IMR-90 (cell line): ENCODE results near the gene PAXIP1. TPM values are rescaled to one million over a fixed set of nuclear protein-coding genes. Genes with fewer than 3 reads are reported as not detected.

ENCODE experiments used
- ATAC-seq: fragments of 200-7000 bp; cut with Tn5 transposase; 2 replicates; pipeline ENCODE4 v1.9.1; 2020; ENCODE audit warnings: low read depth, mild to moderate bottlenecking, moderate library complexity
- BruUV-seq: library from RNA; stranded (reverse); fragments of 400-500 nt; replicated peaks from 2 replicates; lab custom pipeline; 2021; lab: Mats Ljungman, UMichigan
- CTCF ChIA-PET: fragments of 300-600 bp; formaldehyde crosslinking; extraction: SDS; loops from one replicate; lab custom pipeline; 2021; ENCODE audit warnings: antibody characterized with exemption; lab: Yijun Ruan, JAX
- POLR2A ChIA-PET: fragments of 300-600 bp; sonication (Branson Sonifier 250); formaldehyde crosslinking; loops from one replicate; lab custom pipeline; 2022; ENCODE audit warnings: antibody characterized with exemption; ENCODE audit not compliant: unreplicated experiment; lab: Charles Lee
- DNase-seq: peaks from one replicate; pipeline ENCODE4 v3.0.0; 2013
- H2AFZ ChIP-seq: replicated peaks from 2 replicates; pipeline ENCODE3; 2013; ENCODE audit warnings: low read length, mild to moderate bottlenecking; ENCODE audit not compliant: poor library complexity
- H2AK5ac ChIP-seq: 2 replicates; pipeline ENCODE4 v1.6.1; 2013; ENCODE audit warnings: low read depth, low read length, inconsistent platforms
- H2AK9ac ChIP-seq: replicated peaks from 2 replicates; pipeline ENCODE3; 2013; ENCODE audit warnings: mild to moderate bottlenecking, low read depth, low read length, moderate library complexity; ENCODE audit not compliant: poor library complexity
- H2BK120ac ChIP-seq: 2 replicates; pipeline ENCODE4 v1.6.1; 2013; ENCODE audit warnings: low read depth, low read length, inconsistent platforms
- H2BK15ac ChIP-seq: 3 replicates; pipeline ENCODE4 v1.6.1; 2013; ENCODE audit warnings: low read depth, low read length, inconsistent platforms
- H2BK20ac ChIP-seq: 2 replicates; pipeline ENCODE4 v1.6.1; 2013; ENCODE audit warnings: low read depth, mild to moderate bottlenecking, inconsistent platforms, low read length, moderate library complexity
- H2BK5ac ChIP-seq: 2 replicates; pipeline ENCODE4 v1.6.1; 2013; ENCODE audit warnings: mild to moderate bottlenecking, low read depth, low read length, inconsistent platforms; ENCODE audit not compliant: poor library complexity, severe bottlenecking
- H3K14ac ChIP-seq: replicated peaks from 2 replicates; pipeline ENCODE4 v1.6.1; 2013; ENCODE audit warnings: low read depth, low read length, inconsistent platforms
- H3K18ac ChIP-seq: 2 replicates; pipeline ENCODE4 v1.6.1; 2013; ENCODE audit warnings: low read depth, low read length, control low read depth
- H3K23ac ChIP-seq: 2 replicates; pipeline ENCODE4 v1.6.1; 2013; ENCODE audit warnings: low read depth, low read length, inconsistent platforms
- H3K27ac ChIP-seq: 2 replicates; pipeline ENCODE4 v1.5.1; 2013; ENCODE audit warnings: mild to moderate bottlenecking, control low read depth, low read length; ENCODE audit not compliant: insufficient read depth
- H3K27me3 ChIP-seq: 2 replicates; pipeline ENCODE4 v1.6.1; 2013; ENCODE audit warnings: low read length; ENCODE audit not compliant: control insufficient read depth, insufficient read depth
- H3K36me3 ChIP-seq: 2 replicates; pipeline ENCODE4 v1.6.1; 2013; ENCODE audit warnings: low read length, mixed read lengths; ENCODE audit not compliant: control insufficient read depth, insufficient read depth
- H3K4ac ChIP-seq: 2 replicates; pipeline ENCODE4 v1.6.1; 2013; ENCODE audit warnings: low read depth, low read length, inconsistent platforms
- H3K4me1 ChIP-seq: 2 replicates; pipeline ENCODE4 v1.6.1; 2013; ENCODE audit warnings: low read length, mixed read lengths; ENCODE audit not compliant: control insufficient read depth, insufficient read depth
- H3K4me2 ChIP-seq: 2 replicates; pipeline ENCODE4 v1.6.1; 2013; ENCODE audit warnings: low read depth, mild to moderate bottlenecking, control low read depth, low read length, moderate library complexity
- H3K4me3 ChIP-seq: 2 replicates; pipeline ENCODE4 v1.5.1; 2013; ENCODE audit warnings: low read depth, mild to moderate bottlenecking, control low read depth, low read length, moderate library complexity; ENCODE audit not compliant: insufficient read depth
- H3K56ac ChIP-seq: 2 replicates; pipeline ENCODE4 v1.6.1; 2013; ENCODE audit warnings: low read length, inconsistent platforms; ENCODE audit not compliant: insufficient read depth; ENCODE audit errors: extremely low read depth
- H3K79me1 ChIP-seq, 2 experiments: 2 replicates each; pipeline ENCODE4 v1.6.1; 2013; ENCODE audit warnings: low read length in 2 of 2, inconsistent platforms in 1 of 2, low read depth in 1 of 2
- H3K9ac ChIP-seq: 2 replicates; pipeline ENCODE4 v1.6.1; 2013; ENCODE audit warnings: low read depth, low read length, control low read depth
- H3K9me1 ChIP-seq: 2 replicates; pipeline ENCODE4 v1.6.1; 2013; ENCODE audit warnings: low read length, inconsistent platforms; ENCODE audit not compliant: insufficient read depth
- H3K9me3 ChIP-seq: 2 replicates; pipeline ENCODE4 v1.6.1; 2013; ENCODE audit warnings: low read length; ENCODE audit not compliant: control insufficient read depth, insufficient read depth
- H4K20me1 ChIP-seq: 2 replicates; pipeline ENCODE4 v1.6.1; 2013; ENCODE audit warnings: low read length, inconsistent platforms; ENCODE audit not compliant: insufficient read depth
- H4K5ac ChIP-seq: 2 replicates; pipeline ENCODE4 v1.6.1; 2013; ENCODE audit warnings: mild to moderate bottlenecking, low read depth, low read length, control low read depth
- H4K8ac ChIP-seq, 2 experiments: 2 replicates each; pipeline ENCODE4 v1.6.1; 2013; ENCODE audit warnings: low read depth in 2 of 2, low read length in 2 of 2, control low read depth in 1 of 2, inconsistent platforms in 1 of 2
- H4K91ac ChIP-seq: 2 replicates; pipeline ENCODE4 v1.6.1; 2013; ENCODE audit warnings: low read depth, low read length, inconsistent platforms; ENCODE audit not compliant: insufficient read depth
- BHLHE40 ChIP-seq: fragments of 150-350 bp; IDR thresholded peaks from 2 replicates; pipeline ENCODE4 v1.6.1; 2016; ENCODE audit warnings: mild to moderate bottlenecking, low read depth, low read length
- CEBPB ChIP-seq: IDR thresholded peaks from 2 replicates; pipeline ENCODE4 v1.6.1; 2012; ENCODE audit warnings: low read depth, low read length, improper control_type of control experiment
- CHD1 ChIP-seq: IDR thresholded peaks from 2 replicates; pipeline ENCODE4 v1.6.1; 2012; ENCODE audit warnings: low read depth, low read length, improper control_type of control experiment
- CTCF ChIP-seq: conservative IDR thresholded peaks from 2 replicates; pipeline ENCODE4 v1.5.1; 2012; ENCODE audit warnings: mild to moderate bottlenecking, low read depth, low read length, improper control_type of control experiment
- ELK1 ChIP-seq: fragments of 150-350 bp; IDR thresholded peaks from 2 replicates; pipeline ENCODE4 v1.6.1; 2016; ENCODE audit warnings: low read depth, mild to moderate bottlenecking, low read length, moderate library complexity, borderline replicate concordance
- FOS ChIP-seq: fragments of 150-350 bp; IDR thresholded peaks from 2 replicates; pipeline ENCODE4 v1.6.1; 2016; ENCODE audit warnings: low read depth, low read length
- MAFK ChIP-seq: IDR thresholded peaks from 2 replicates; pipeline ENCODE4 v1.6.1; 2012; ENCODE audit warnings: low read depth, low read length, improper control_type of control experiment
- MAZ ChIP-seq: IDR thresholded peaks from 2 replicates; pipeline ENCODE4 v1.6.1; 2012; ENCODE audit warnings: low read depth, mild to moderate bottlenecking, low read length, improper control_type of control experiment, moderate library complexity, borderline replicate concordance
- MXI1 ChIP-seq: IDR thresholded peaks from 2 replicates; pipeline ENCODE4 v1.6.1; 2012; ENCODE audit warnings: low read depth, mild to moderate bottlenecking, low read length, moderate library complexity, borderline replicate concordance
- NFE2L2 ChIP-seq: fragments of 150-350 bp; IDR thresholded peaks from 2 replicates; pipeline ENCODE4 v1.6.1; 2016; ENCODE audit warnings: low read depth, mild to moderate bottlenecking, low read length
- POLR2A ChIP-seq: IDR thresholded peaks from 2 replicates; pipeline ENCODE4 v1.6.1; 2012; ENCODE audit warnings: mild to moderate bottlenecking, low read depth, low read length
- RCOR1 ChIP-seq: IDR thresholded peaks from 2 replicates; pipeline ENCODE4 v1.6.1; 2012; ENCODE audit warnings: mild to moderate bottlenecking, low read length, improper control_type of control experiment; ENCODE audit not compliant: insufficient replicate concordance
- SMC3 ChIP-seq: fragments of 150-350 bp; IDR thresholded peaks from 2 replicates; pipeline ENCODE4 v1.6.1; 2016; ENCODE audit warnings: low read depth, mild to moderate bottlenecking, antibody characterized with exemption, low read length, moderate library complexity
- USF2 ChIP-seq: fragments of 150-350 bp; IDR thresholded peaks from 2 replicates; pipeline ENCODE4 v1.6.1; 2017; ENCODE audit warnings: mild to moderate bottlenecking, antibody characterized with exemption, low read length, low read depth
- WGBS, 2 experiments: methylation state at CpG; one replicate each; pipeline versions ENCODE4 v1.1.5 to v1.1.7; 2013; ENCODE audit warnings: missing lambda C conversion rate in 2 of 2; ENCODE audit not compliant: insufficient read length in 1 of 2; ENCODE audit errors: extremely low coverage in 2 of 2; 5-methylcytosine and 5-hydroxymethylcytosine counted together
- dilution Hi-C: fragments of 300-500 bp; cut with HindIII; formaldehyde crosslinking; loops from one replicate; pipeline ENCODE4 v1.14.3; 2018; ENCODE audit warnings: low sequenced_read_pairs; ENCODE audit not compliant: unreplicated experiment
- in situ Hi-C: fragments of 300-500 bp; cut with MboI; formaldehyde crosslinking; loops from 3 replicates; pipeline ENCODE4 v1.14.3; 2019; ENCODE audit warnings: low sequenced_read_pairs, inconsistent platforms, mixed read lengths
- intact Hi-C: fragments of 100-400 bp; cut with micrococcal nuclease; formaldehyde crosslinking; loops from 2 replicates; pipeline ENCODE4 v1.10.0; 2022
- polyA plus RNA-seq, 3 experiments: library from polyadenylated mRNA; depleted of rRNA; stranded (reverse); fragments of >200 nt; gene quantifications; 2 replicates each; pipeline ENCODE4 v1.2.3, GENCODE V29; 2012; ENCODE audit warnings: low replicate concordance in 1 of 3
- total RNA-seq: library from RNA; depleted of rRNA; stranded (reverse); fragments of >200 nt; gene quantifications from 2 replicates; pipeline ENCODE4 v1.2.3, GENCODE V29; 2012

Gene PAXIP1
- total and polyA plus RNA-seq, 2 of the 4 experiments (the other 2 are of a cell fraction), result 7.3 to 8.7 TPM

- no peak overlapping the region for H2BK120ac ChIP-seq
- H3K56ac ChIP-seq, result no peak overlapping the region
- H3K79me1 ChIP-seq, result no peaks in the 10 kb centered on the region
- no peak overlapping the region for H3K27ac ChIP-seq
- no peak overlapping the region for H2BK15ac ChIP-seq
- 79% methylated on average over 5 of the region's 13 CpGs; no CpG with 5 or more reads in 1 of the 2 experiments for WGBS, 2 experiments
- H2AK9ac ChIP-seq, result no peak overlapping the region
- H3K9me3 ChIP-seq, result no peaks in the 10 kb centered on the region
- H3K14ac ChIP-seq, result no peak overlapping the region
- H3K4me3 ChIP-seq, result no peak overlapping the region
- BruUV-seq, result no TSS peak
- POLR2A ChIA-PET, result no interaction called here
- no peak overlapping the region for H2AFZ ChIP-seq
- intact Hi-C loops (no loop called here), dilution Hi-C loops (no loop called here), in situ Hi-C loops (no loop called here)
- no peaks in the 10 kb centered on the region for H3K4me1 ChIP-seq
- H2BK5ac ChIP-seq, result no peak overlapping the region
- peaks cover 13% of the 10 kb centered on the region; the same call in 1 of the 2 replicates for H3K27me3 ChIP-seq
- H4K91ac ChIP-seq, result no peak overlapping the region
- no peak overlapping the region for H3K9ac ChIP-seq
- H4K8ac ChIP-seq, result no peak overlapping the region
- no peak overlapping the region for H2AK5ac ChIP-seq
- no peak overlapping the region for H3K4me2 ChIP-seq
- TF ChIP-seq CTCF (no peak), USF2 (no peak), NFE2L2 (no peak), MAFK (no peak), FOS (no peak), CHD1 (no peak), BHLHE40 (no peak), MXI1 (no peak), RCOR1 (no peak), POLR2A (no peak), ELK1 (no peak), CEBPB (no peak), SMC3 (no peak), MAZ (no peak)
- H4K20me1 ChIP-seq, result no peaks in the 10 kb centered on the region
- CTCF ChIA-PET, result no interaction called here
- H3K4ac ChIP-seq, result no peak overlapping the region
- no peak overlapping the region for H4K5ac ChIP-seq
- H3K9me1 ChIP-seq, result no peaks in the 10 kb centered on the region
- H3K23ac ChIP-seq, result no peak overlapping the region
- ATAC-seq (no peak), DNase-seq (no peak)
- no peak overlapping the region for H2BK20ac ChIP-seq
- no peak overlapping the region for H3K18ac ChIP-seq
- H3K36me3 ChIP-seq, result no peaks in the 10 kb centered on the region
These were observed 85.8 kb downstream of the PAXIP1 start for GRCh38 chr7:154916856-154917807.
